Erythroblast (primary cell): Measurements from ENCODE around the gene EVI2B.

Source experiments
- GATA1 ChIP-seq: IDR thresholded peaks from 2 replicates; pipeline ENCODE4 v1.6.1; 2011; ENCODE audit warnings: low read depth, mild to moderate bottlenecking, control low read depth, low read length, moderate library complexity
- POLR2A ChIP-seq: IDR thresholded peaks from 2 replicates; pipeline ENCODE4 v1.6.1; 2011; ENCODE audit warnings: mild to moderate bottlenecking, low read length

DNA sequence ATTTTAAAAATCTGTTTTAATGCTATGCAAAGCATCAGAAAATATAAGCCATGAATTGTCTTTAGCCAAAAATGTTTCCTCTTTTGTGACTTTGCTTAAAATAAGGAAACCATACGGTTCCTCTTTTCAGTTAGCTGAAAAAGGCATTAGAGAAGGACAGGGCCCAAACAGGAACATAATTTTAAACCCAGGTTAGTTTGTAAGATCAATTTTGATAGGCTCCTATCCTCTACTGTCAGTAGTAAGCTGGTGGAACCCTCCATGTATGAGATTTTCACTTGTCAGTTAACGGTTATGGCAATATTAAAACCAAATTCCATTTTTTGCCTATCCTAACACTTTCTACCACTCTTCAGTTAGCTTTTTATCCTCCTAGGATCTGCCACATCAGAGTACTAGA, 4.3 kb downstream of the EVI2B start:
- TF ChIP-seq POLR2A: no peak
- no peak for TF ChIP-seq GATA1
